ENCODE measurements around the gene PIP4K2B.

Gene PIP4K2B

DNA sequence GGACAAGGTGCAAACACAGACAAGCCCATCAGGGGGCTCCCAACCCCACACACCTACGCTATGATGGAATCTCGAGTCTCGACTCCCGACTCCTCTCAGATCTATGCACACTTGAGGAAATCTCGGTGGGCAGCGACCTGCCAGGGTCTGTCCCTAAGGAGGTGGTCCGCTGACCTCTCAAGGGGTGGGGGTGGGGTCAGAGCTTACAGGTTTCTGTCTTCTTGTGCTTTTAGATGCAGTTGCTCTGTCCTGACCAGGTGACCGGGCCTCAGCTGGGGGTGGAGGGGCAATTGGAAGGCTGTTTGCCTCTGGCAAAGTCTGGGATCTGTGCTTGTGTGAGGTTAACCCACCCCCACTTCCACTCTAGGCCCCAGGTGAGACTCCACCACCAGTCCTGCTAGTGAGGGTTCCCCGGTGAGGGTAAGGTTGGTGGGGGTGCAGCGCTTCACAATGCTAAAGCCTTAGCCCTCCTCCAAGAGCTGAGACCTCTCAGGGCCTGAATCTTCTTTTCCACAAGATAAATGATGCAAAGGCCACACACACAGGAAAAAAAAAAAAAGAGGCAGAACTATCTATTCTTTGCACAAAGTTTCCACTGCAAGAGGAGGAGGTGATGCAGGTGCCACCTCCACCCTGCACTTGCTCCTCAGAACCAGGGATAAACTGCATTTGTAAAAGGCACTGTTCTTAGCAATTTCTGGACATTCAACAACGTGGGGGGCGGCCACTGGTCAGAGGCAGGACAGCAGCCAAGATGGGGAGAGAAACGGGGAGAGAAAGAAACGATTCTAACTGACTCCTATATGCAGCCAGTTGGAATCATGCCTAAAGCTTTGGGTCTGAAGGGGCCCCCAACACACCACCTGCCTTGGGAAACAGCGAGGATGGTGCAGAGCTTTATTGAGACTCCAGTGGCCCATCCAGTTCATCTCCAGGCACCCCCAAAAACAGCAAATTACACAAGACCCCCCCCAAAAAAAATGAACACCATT lies 65.1 kb downstream of the PIP4K2B start:
- in situ Hi-C loops (cut with HindIII; ENCODE audit: low sequenced_read_pairs), result no loop called here
- DNase-seq (ENCODE audit: low read depth), result no peak
- no peak overlapping the region for H3K4me3 ChIP-seq (ENCODE audit: low read depth, low read length)
- TF ChIP-seq, protein P1, sequence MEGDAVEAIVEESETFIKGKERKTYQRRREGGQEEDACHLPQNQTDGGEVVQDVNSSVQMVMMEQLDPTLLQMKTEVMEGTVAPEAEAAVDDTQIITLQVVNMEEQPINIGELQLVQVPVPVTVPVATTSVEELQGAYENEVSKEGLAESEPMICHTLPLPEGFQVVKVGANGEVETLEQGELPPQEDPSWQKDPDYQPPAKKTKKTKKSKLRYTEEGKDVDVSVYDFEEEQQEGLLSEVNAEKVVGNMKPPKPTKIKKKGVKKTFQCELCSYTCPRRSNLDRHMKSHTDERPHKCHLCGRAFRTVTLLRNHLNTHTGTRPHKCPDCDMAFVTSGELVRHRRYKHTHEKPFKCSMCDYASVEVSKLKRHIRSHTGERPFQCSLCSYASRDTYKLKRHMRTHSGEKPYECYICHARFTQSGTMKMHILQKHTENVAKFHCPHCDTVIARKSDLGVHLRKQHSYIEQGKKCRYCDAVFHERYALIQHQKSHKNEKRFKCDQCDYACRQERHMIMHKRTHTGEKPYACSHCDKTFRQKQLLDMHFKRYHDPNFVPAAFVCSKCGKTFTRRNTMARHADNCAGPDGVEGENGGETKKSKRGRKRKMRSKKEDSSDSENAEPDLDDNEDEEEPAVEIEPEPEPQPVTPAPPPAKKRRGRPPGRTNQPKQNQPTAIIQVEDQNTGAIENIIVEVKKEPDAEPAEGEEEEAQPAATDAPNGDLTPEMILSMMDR (IDR thresholded peaks at IDR 0.05; ENCODE audit: low read depth, low read length, missing control alignments), result peak; percentile 41

DNA sequence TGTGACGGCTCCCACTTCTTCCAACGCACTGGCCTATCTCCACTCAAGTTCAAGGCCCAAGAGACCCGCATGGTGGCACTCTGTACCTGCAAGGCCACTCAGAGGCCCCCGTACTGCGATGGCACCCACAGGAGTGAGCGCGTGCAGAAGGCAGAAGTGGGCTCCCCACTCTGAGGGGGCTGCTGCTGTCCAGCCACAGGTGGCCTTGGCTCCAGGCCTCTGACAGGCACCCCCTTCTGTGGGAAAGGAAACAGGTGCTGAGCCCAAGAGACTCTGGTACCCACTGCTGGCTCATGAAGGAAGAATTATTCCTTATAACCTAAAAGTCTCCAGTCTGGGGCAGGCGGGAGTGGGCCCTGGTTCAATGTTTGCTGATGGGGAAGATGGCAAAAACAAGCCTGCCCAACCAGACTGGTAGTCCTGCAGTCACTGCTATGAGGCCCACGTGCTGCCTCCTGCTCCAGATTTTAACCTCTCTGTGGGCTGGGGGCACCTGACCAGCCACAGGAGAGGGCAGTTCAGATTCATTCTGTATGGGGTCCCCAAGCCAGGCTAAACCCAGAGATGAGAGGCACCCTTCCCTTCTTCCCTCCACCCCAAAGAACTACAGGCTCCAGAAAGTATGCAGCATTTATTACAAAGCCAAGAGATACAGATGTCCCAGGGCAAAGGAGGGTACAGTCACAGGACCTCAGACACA lies 65.9 kb downstream of the PIP4K2B start:
- TF ChIP-seq, protein P1 (IDR thresholded peaks at IDR 0.05; ENCODE audit: low read depth, low read length, missing control alignments), result no peak
- no peak overlapping the region for H3K4me3 ChIP-seq (ENCODE audit: low read depth, low read length)
- DNase-seq (ENCODE audit: low read depth), result no peak
- in situ Hi-C loops (cut with HindIII; ENCODE audit: low sequenced_read_pairs), result no loop called here

DNA sequence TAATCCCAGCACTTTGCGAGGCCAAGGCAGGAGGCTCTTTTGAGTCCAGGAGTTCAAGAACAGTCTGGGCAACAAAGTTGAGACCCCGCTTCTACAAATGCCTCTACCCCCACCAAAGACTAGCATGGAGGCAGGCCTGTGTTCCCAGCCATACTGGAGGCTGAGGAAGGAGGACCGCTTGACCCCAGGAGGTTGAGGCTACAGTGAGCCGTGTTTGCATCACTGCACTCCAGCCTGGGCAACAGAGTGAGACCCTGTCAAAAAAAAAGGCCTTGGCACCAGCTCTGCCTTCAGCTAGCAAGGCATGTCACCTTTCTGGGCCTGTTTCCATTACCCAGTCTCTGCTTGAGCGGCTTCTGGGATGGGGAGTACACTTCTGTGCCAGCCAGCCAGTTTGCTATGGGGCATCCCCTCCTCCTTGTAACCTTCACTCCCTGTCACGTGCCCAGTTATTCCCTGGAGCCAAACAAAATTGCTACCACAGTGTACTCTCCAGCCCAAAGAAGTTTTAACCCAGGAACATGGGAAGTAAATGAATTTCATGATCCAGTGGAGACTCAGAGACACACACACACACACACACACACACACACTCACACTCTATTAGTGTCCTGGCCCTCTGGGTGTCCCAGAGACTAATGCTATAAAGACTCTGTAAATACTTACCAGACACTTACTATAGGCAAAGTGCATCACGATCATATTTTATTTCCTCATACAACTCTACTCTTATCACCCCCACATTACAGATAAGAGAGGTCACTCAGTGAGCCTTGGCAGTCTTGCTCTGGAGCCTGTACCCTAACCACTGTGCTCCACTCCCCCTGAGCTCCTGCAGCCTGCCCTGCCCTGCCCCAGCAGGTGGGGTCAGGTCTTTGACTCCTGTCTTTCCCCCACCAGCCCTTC lies 66.7 kb downstream of the PIP4K2B start:
- DNase-seq (ENCODE audit: low read depth), result no peak
- H3K4me3 ChIP-seq (ENCODE audit: low read depth, low read length), result no peak overlapping the region
- in situ Hi-C loops (cut with HindIII; ENCODE audit: low sequenced_read_pairs), result no loop called here
- TF ChIP-seq, protein P1 (IDR thresholded peaks at IDR 0.05; ENCODE audit: low read depth, low read length, missing control alignments), result no peak

DNA sequence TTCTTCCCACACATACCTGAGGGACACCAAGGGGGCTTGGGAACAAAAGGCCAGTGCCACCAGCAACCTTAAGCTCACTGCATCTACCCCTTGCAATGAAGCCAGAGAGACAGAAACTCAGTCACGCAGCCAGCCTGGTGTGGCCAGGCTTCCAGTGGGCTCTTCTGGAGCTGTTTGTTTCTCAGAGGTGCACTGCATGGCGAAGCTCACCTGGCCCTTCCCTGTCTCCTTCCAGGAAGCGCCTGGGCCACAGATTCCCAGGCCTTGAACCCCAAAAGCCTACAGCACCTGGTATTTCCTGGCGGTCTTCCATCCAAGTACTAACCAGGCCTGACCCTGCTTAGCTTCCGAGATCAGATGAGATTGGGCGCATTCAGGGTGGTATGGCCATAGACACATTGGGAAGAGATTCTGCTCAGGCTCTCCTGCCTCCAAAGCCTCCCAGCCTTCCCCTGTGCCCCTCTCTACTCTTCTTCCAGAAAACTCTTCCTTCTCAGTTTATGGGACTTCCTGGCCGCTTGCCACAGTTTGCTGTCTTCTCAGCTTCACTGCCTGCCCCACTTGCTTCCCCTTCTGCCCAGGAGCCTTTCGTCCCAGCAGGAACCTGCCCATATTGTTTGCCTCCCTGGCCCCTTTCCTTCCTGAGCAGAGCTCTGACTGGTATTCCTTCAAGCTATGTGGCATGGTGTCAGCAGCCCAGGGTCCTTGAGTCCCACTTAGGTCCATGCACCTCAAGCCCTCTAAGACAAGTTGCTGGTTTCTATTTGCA lies 67.6 kb downstream of the PIP4K2B start:
- no peak overlapping the region for H3K4me3 ChIP-seq (ENCODE audit: low read depth, low read length)
- in situ Hi-C loops (cut with HindIII; ENCODE audit: low sequenced_read_pairs), result no loop called here
- TF ChIP-seq, protein P1 (IDR thresholded peaks at IDR 0.05; ENCODE audit: low read depth, low read length, missing control alignments), result no peak
- no peak for DNase-seq (ENCODE audit: low read depth)

DNA sequence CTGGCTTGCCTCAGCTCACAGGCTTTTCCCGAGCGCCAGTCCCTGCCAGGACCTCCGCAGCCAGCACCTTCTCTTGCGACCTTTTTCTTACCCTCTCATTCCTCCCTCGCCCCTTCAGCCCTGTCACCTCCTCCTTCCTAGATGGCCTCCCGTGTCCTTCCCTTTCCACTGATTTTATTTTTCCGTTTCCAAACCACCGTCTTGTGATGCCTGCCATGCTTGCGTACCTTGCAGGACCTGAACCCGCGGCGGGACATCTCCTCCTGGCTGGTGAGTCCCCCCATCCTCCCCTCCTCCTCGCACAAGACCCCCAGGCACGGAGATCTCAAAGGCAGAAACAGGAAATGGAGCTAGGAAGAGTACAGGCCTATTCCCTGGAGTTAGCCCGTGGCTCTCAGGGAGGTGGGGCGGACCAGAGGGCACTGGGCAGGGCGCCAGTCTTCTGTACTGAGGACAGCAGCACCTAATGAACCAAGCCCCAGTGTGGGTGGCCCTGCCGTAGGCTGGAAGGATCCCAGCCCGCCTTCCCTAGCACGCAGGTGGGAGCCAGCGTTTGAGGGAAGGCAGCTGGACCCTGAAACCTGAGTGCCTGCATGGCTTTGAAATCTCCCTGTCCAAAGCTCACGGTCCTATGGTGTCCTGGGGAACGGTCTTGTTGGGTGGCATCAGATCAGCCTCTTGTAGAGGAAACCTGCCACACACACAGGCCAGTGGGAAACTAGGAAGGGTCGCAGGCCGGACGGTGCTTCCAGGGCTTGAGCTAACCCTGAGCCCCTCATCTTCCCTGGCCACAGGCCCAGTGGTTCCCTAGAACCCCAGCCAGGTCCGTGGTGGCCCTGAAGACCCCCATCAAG lies 68.6 kb downstream of the PIP4K2B start:
- in situ Hi-C loops (cut with HindIII; ENCODE audit: low sequenced_read_pairs), result no loop called here
- TF ChIP-seq, protein P1 (IDR thresholded peaks at IDR 0.05; ENCODE audit: low read depth, low read length, missing control alignments), result no peak
- no peak for DNase-seq (ENCODE audit: low read depth)
- peak overlapping the region; percentile 48 for H3K4me3 ChIP-seq (ENCODE audit: low read depth, low read length)

Data from astrocyte of the cerebellum (primary cell).